C4-2B (cell line): ENCODE results near the gene MRPS6.

ENCODE experiments used
- CTCF ChIP-seq: fragments of 450-650 bp; conservative IDR thresholded peaks from 2 replicates; pipeline ENCODE4 v1.5.1; 2017; ENCODE audit warnings: mild to moderate bottlenecking
- ZFX ChIP-seq: fragments of 450-650 bp; IDR thresholded peaks from 2 replicates; pipeline ENCODE4 v1.6.1; 2017

GRCh38 chr21:34091607-34092006, 18.2 kb downstream of the MRPS6 start:
- peak; percentile 48 for TF ChIP-seq CTCF
- TF ChIP-seq ZFX, result no peak
